Choroid plexus epithelial cell (primary cell): ENCODE data around the gene TXN.

Source experiments
- DNase-seq: peaks from one replicate; pipeline ENCODE4 v3.0.0-alpha.2; 2010; ENCODE audit warnings: low read depth
- H3K4me3 ChIP-seq: 2 replicates; pipeline ENCODE4 v1.5.1; 2011; ENCODE audit warnings: low read depth, mild to moderate bottlenecking, control low read depth, low read length, moderate library complexity
- TF ChIP-seq, protein P1 (sequence below): conservative IDR thresholded peaks from 2 replicates; pipeline ENCODE4 v1.5.1; 2011; ENCODE audit warnings: low read depth, mild to moderate bottlenecking, control low read depth, inconsistent platforms, low read length, moderate library complexity

TXN gene

GRCh38 chr9:110276781-110277180 lies 20.5 kb upstream of the TXN start:
- no peak for DNase-seq
- TF ChIP-seq, protein P1, sequence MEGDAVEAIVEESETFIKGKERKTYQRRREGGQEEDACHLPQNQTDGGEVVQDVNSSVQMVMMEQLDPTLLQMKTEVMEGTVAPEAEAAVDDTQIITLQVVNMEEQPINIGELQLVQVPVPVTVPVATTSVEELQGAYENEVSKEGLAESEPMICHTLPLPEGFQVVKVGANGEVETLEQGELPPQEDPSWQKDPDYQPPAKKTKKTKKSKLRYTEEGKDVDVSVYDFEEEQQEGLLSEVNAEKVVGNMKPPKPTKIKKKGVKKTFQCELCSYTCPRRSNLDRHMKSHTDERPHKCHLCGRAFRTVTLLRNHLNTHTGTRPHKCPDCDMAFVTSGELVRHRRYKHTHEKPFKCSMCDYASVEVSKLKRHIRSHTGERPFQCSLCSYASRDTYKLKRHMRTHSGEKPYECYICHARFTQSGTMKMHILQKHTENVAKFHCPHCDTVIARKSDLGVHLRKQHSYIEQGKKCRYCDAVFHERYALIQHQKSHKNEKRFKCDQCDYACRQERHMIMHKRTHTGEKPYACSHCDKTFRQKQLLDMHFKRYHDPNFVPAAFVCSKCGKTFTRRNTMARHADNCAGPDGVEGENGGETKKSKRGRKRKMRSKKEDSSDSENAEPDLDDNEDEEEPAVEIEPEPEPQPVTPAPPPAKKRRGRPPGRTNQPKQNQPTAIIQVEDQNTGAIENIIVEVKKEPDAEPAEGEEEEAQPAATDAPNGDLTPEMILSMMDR = no peak
- no peak overlapping the region for H3K4me3 ChIP-seq

GRCh38 chr9:110270211-110270995 lies 14.1 kb upstream of the TXN start:
- TF ChIP-seq, protein P1 = no peak
- no peak overlapping the region for H3K4me3 ChIP-seq
- no peak for DNase-seq

- TF ChIP-seq, protein P1 = no peak
- H3K4me3 ChIP-seq = no peak overlapping the region
- DNase-seq = no peak
These were observed 10.5 kb upstream of the TXN start for GRCh38 chr9:110266795-110267194.

- no peak for DNase-seq
- no peak overlapping the region for H3K4me3 ChIP-seq
- TF ChIP-seq, protein P1 = no peak
These were observed 5.3 kb upstream of the TXN start for GRCh38 chr9:110261632-110262031.

DNA sequence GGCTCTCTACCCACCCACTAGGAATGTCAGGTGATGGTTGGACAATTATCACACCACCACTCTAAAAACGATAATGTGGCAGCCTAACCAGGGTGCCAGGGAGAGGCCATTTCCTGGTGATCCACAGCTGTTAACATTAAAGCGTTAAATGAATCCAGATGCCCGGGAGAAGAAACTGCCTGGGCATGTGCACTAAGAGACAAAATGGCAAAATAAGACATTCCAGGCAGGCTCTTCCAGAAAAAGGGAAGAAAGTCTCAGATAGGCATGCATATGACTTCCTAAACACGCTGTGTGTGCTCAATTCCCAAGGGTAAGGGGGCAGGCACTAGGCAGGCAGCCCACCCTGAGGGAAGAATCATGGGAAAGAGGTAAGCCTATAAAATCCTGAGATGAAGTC lies 4.6 kb upstream of the TXN start:
- DNase-seq = no peak
- TF ChIP-seq, protein P1 = no peak
- no peak overlapping the region for H3K4me3 ChIP-seq

- TF ChIP-seq, protein P1 = no peak
- H3K4me3 ChIP-seq = no peak overlapping the region
- DNase-seq = no peak
These were observed 3.3 kb upstream of the TXN start for GRCh38 chr9:110259566-110259965.

- TF ChIP-seq, protein P1 = no peak
- no peak for DNase-seq
These were observed 2.4 kb upstream of the TXN start for GRCh38 chr9:110258690-110259091.

More at GRCh38 chr9:110258690-110259091, 2.4 kb upstream of the TXN start:
- no peak overlapping the region for H3K4me3 ChIP-seq
